HepG2 (cell line): ENCODE measurements around the gene MAPK12. TPM values are rescaled to one million over a fixed set of nuclear protein-coding genes. Genes with fewer than 3 reads are reported as not detected.

Source experiments
- ATF7 ChIP-seq, 2 experiments: fragments of 450-650 bp in 1 of 2; sonication (generic) in 1 of 2; formaldehyde crosslinking in 1 of 2; IDR thresholded peaks; 2 replicates each; pipeline versions ENCODE4 v1.4.0 to v1.6.1; 2016 to 2020; ENCODE audit warnings: antibody characterized with exemption in 1 of 2, mild to moderate bottlenecking in 1 of 2, missing genetic modification reagents in 1 of 2
- BRD4 ChIP-seq: sonication (generic); formaldehyde crosslinking; IDR thresholded peaks from 2 replicates; pipeline ENCODE4 v1.4.0; 2020; ENCODE audit warnings: missing genetic modification reagents
- GPBP1L1 ChIP-seq: sonication (generic); formaldehyde crosslinking; IDR thresholded peaks from 2 replicates; pipeline ENCODE4 v1.5.0; 2020; ENCODE audit warnings: mild to moderate bottlenecking, missing genetic modification reagents
- HIC2 ChIP-seq: sonication (generic); formaldehyde crosslinking; IDR thresholded peaks from 2 replicates; pipeline ENCODE4 v1.9.0; 2022; ENCODE audit warnings: low read depth, missing genetic modification reagents
- HNF4G ChIP-seq, 2 experiments: sonication (generic) in 1 of 2; formaldehyde crosslinking in 1 of 2; IDR thresholded peaks; 2 replicates each; pipeline versions ENCODE4 v1.4.0 to v1.6.1; 2011 to 2020; ENCODE audit warnings: borderline replicate concordance in 2 of 2, low read depth in 2 of 2, mild to moderate bottlenecking in 2 of 2, low read length in 1 of 2, missing genetic modification reagents in 1 of 2, moderate library complexity in 1 of 2
- HOXA9 ChIP-seq: sonication (generic); formaldehyde crosslinking; IDR thresholded peaks from 2 replicates; pipeline ENCODE4 v1.8.1; 2022; ENCODE audit warnings: missing genetic modification reagents, mild to moderate bottlenecking, moderate library complexity, borderline replicate concordance
- KLF6 ChIP-seq: IDR thresholded peaks from 2 replicates; pipeline ENCODE4 v1.8.0; 2016; ENCODE audit warnings: missing biosample characterization, missing genetic modification reagents
- NCOA2 ChIP-seq: sonication (generic); formaldehyde crosslinking; IDR thresholded peaks from 2 replicates; pipeline ENCODE4 v1.8.0; 2022; ENCODE audit warnings: inconsistent platforms
- PAX8 ChIP-seq: sonication (generic); formaldehyde crosslinking; IDR thresholded peaks from 2 replicates; pipeline ENCODE4 v1.8.0; 2022; ENCODE audit warnings: mild to moderate bottlenecking, missing genetic modification reagents, borderline replicate concordance
- SMAD1 ChIP-seq: sonication (generic); formaldehyde crosslinking; IDR thresholded peaks from 2 replicates; pipeline ENCODE4 v1.4.0; 2020; ENCODE audit warnings: missing genetic modification reagents, low read depth, mild to moderate bottlenecking, borderline replicate concordance
- ZBTB4 ChIP-seq: sonication (generic); formaldehyde crosslinking; IDR thresholded peaks from 2 replicates; pipeline ENCODE4 v1.4.0; 2020; ENCODE audit warnings: missing genetic modification reagents, mild to moderate bottlenecking, borderline replicate concordance
- ZNF224 ChIP-seq: sonication (generic); formaldehyde crosslinking; IDR thresholded peaks from 2 replicates; pipeline ENCODE4 v1.5.0; 2020; ENCODE audit warnings: mild to moderate bottlenecking, missing genetic modification reagents
- ZNF317 ChIP-seq: sonication (generic); formaldehyde crosslinking; IDR thresholded peaks from 2 replicates; pipeline ENCODE4 v1.5.0; 2020; ENCODE audit warnings: mild to moderate bottlenecking, missing genetic modification reagents
- ZNF446 ChIP-seq: sonication (generic); formaldehyde crosslinking; IDR thresholded peaks from 2 replicates; pipeline ENCODE4 v1.5.0; 2020; ENCODE audit warnings: mild to moderate bottlenecking, missing genetic modification reagents
- ZNF513 ChIP-seq: sonication (generic); formaldehyde crosslinking; conservative IDR thresholded peaks from 2 replicates; pipeline ENCODE4 v1.5.0; 2020; ENCODE audit warnings: missing genetic modification reagents
- ZNF547 ChIP-seq: sonication (generic); formaldehyde crosslinking; IDR thresholded peaks from 2 replicates; pipeline ENCODE4 v1.5.1; 2020; ENCODE audit warnings: mild to moderate bottlenecking, missing genetic modification reagents
- ZNF556 ChIP-seq: sonication (generic); formaldehyde crosslinking; IDR thresholded peaks from 2 replicates; pipeline ENCODE4 v1.4.0; 2020; ENCODE audit warnings: mild to moderate bottlenecking, missing genetic modification reagents, borderline replicate concordance
- ZNF777 ChIP-seq: sonication (generic); formaldehyde crosslinking; IDR thresholded peaks from 2 replicates; pipeline ENCODE4 v1.4.0; 2020; ENCODE audit warnings: missing genetic modification reagents
- ZNF781 ChIP-seq: sonication (generic); formaldehyde crosslinking; IDR thresholded peaks from 2 replicates; pipeline ENCODE4 v1.5.1; 2020; ENCODE audit warnings: borderline replicate concordance, mild to moderate bottlenecking, missing genetic modification reagents; ENCODE audit errors: not compliant biosample characterization
- polyA plus RNA-seq, 8 experiments: library from polyadenylated mRNA; depleted of rRNA in 3 of 8; stranded (reverse) in 7 of 8; unstranded in 1 of 8; fragments of >200 nt; fragmentation: Illumina TruSeq in 4 of 8; extraction: Trizol in 4 of 8; gene quantifications; 2 replicates each; pipeline versions ENCODE4 v1.2.1 to v1.2.3, GENCODE V29; 2011 to 2016; ENCODE audit warnings: low read depth in 4 of 8, missing spikeins in 1 of 8, mixed read lengths in 1 of 8; ENCODE audit not compliant: insufficient read depth in 1 of 8
- total RNA-seq, 5 experiments: library from RNA; depleted of rRNA; stranded (reverse); fragments of >200 nt; fragmentation: Illumina TruSeq; extraction: Trizol; gene quantifications; 2 replicates each; pipeline ENCODE4 v1.2.3, GENCODE V29; 2016; ENCODE audit warnings: low read depth in 1 of 5

MAPK12 gene
- total and polyA plus RNA-seq, 2 of the 13 experiments (the other 11 are each of a cell fraction or from before 2014, with no cell fraction given), result 22.2 to 23.3 TPM

GRCh38 chr22:50225200-50225969 lies 36.1 kb downstream of the MAPK12 start (continued):
- TF ChIP-seq GPBP1L1 (CRISPR knock-in tag) (no peak), NCOA2 (CRISPR knock-in tag) (no peak), ZBTB4 (0 out of 2 replicates have a peak, but pooled peaks have one; percentile 68), PAX8 (CRISPR knock-in tag) (no peak), ZNF317 (CRISPR knock-in tag) (no peak), KLF6 (CRISPR knock-in tag) (no peak), HIC2 (CRISPR knock-in tag) (no peak), ZNF547 (no peak), HOXA9 (CRISPR knock-in tag) (no peak), ATF7 (IDR thresholded peaks at IDR 0.05) (no peak), ATF7 (CRISPR knock-in tag; IDR thresholded peaks at IDR 0.05) (no peak), ZNF446 (CRISPR knock-in tag) (no peak), SMAD1 (CRISPR knock-in tag) (no peak), ZNF781 (no peak), ZNF224 (CRISPR knock-in tag) (no peak), ZNF777 (CRISPR knock-in tag) (no peak), ZNF513 (CRISPR knock-in tag) (no peak), ZNF556 (CRISPR knock-in tag) (no peak), HNF4G (IDR thresholded peaks at IDR 0.05; ENCODE audit: borderline replicate concordance, low read depth, low read length) (peak; percentile 64; the same call in 1 of the 2 replicates), HNF4G (CRISPR knock-in tag; IDR thresholded peaks at IDR 0.05; ENCODE audit: borderline replicate concordance, low read depth) (no peak), BRD4 (CRISPR knock-in tag) (no peak)
